ENCODE results near the gene KLHDC4. TPM values are rescaled to one million over a fixed set of nuclear protein-coding genes. Genes with fewer than 3 reads are reported as not detected.

KLHDC4 gene
- polyA plus RNA-seq, 2 donors: 20.0 to 32.4 TPM

GRCh38 chr16:87690911-87691685 is 74.7 kb downstream of the KLHDC4 start:
- H3K9me3 ChIP-seq (ENCODE audit: control insufficient read depth in 2 of 2, insufficient read depth in 1 of 2, low read depth in 1 of 2, low read length in 1 of 2): no peaks in the 10 kb centered on the region
- H3K27ac ChIP-seq (ENCODE audit: low read depth in 2 of 2, low read length in 1 of 2): no peak overlapping the region
- H3K36me3 ChIP-seq (ENCODE audit: control insufficient read depth in 2 of 2, insufficient read depth in 2 of 2, low read length in 1 of 2): peaks cover 0 to 8% of the 10 kb centered on the region in 2 donors
- WGBS, 2 donors: 63 to 66% methylated on average over 32 to 33 of the region's 33 CpGs
- no peaks in the 10 kb centered on the region for H3K27me3 ChIP-seq (ENCODE audit: control insufficient read depth in 1 of 2, insufficient read depth in 2 of 2, low read length in 2 of 2)
- H3K4me3 ChIP-seq (ENCODE audit: low read depth in 1 of 2, low read length in 2 of 2): no peak overlapping the region
- H3K4me1 ChIP-seq (ENCODE audit: control insufficient read depth in 2 of 2, insufficient read depth in 2 of 2, low read length in 1 of 2): no peaks in the 10 kb centered on the region

GRCh38 chr16:87689956-87690465 is 75.8 kb downstream of the KLHDC4 start:
- Histone ChIP-seq H3K4me3 (ENCODE audit: low read depth in 1 of 2, low read length in 2 of 2) (no peak overlapping the region), H3K4me1 (ENCODE audit: control insufficient read depth in 2 of 2, insufficient read depth in 2 of 2, low read length in 1 of 2) (no peaks in the 10 kb centered on the region), H3K27me3 (ENCODE audit: control insufficient read depth in 1 of 2, insufficient read depth in 2 of 2, low read length in 2 of 2) (peaks cover 0 to 2% of the 10 kb centered on the region in 2 donors), H3K36me3 (ENCODE audit: control insufficient read depth in 2 of 2, insufficient read depth in 2 of 2, low read length in 1 of 2) (no peaks in the 10 kb centered on the region), H3K27ac (ENCODE audit: low read depth in 2 of 2, low read length in 1 of 2) (no peak overlapping the region), H3K9me3 (ENCODE audit: control insufficient read depth in 2 of 2, insufficient read depth in 1 of 2, low read depth in 1 of 2, low read length in 1 of 2) (no peaks in the 10 kb centered on the region)
- WGBS, 2 donors: 87 to 89% methylated on average over 36 to 46 of the region's 46 CpGs

DNA sequence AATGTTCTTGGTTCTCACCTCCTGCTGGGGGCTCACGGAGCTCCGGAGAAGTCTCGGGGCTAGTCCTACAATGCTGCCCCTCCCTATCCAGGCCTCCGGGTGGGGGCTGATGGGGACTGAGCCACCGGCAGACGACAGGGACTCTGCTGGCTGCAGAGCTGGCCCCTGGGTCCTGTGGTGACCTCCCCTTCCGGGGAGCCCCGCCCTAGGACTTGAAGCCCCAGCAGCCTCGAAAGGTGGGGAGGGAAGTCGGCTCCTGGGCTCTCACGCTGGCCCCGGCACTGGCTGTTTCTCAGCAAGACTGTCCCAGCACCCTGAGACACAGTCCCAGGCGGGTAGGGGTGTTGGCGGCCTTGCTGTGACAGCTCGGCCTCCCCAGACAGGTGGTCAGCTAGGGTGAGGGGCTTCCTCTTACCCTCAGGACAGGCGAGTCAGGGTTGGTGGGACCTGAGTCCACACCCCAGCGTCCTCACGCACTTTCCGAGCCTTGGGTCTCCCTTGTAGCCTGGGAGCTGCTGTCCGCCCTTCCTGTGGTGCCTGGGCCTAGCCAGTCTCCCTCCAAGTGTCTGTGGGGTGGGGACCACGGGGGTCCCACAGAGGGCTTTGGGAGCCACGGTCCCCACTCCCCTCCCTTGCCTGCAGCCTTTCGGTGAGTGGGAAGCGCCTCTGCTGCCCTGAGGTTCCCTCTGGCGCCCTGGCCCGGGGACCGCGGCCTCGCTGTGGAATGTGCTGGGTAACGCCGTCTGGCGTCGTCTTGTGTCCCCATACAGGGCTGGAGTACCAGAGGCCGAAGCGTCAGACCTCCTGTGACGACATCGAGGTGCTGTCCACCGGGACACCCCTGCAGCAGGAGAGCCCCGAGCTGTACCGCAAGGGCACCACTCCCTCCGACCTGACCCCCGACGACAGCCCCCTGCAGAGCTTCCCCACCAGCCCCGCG is 76.6 kb downstream of the KLHDC4 start:
- H3K9me3 ChIP-seq (ENCODE audit: control insufficient read depth in 2 of 2, insufficient read depth in 1 of 2, low read depth in 1 of 2, low read length in 1 of 2): no peaks in the 10 kb centered on the region
- no peak overlapping the region for H3K4me3 ChIP-seq (ENCODE audit: low read depth in 1 of 2, low read length in 2 of 2)
- 86 to 87% methylated on average over 45 of the region's 45 CpGs for WGBS, 2 donors
- H3K27me3 ChIP-seq (ENCODE audit: control insufficient read depth in 1 of 2, insufficient read depth in 2 of 2, low read length in 2 of 2): peaks cover 0 to 2% of the 10 kb centered on the region in 2 donors
- no peak overlapping the region for H3K27ac ChIP-seq (ENCODE audit: low read depth in 2 of 2, low read length in 1 of 2)
- no peaks in the 10 kb centered on the region for H3K36me3 ChIP-seq (ENCODE audit: control insufficient read depth in 2 of 2, insufficient read depth in 2 of 2, low read length in 1 of 2)
- no peaks in the 10 kb centered on the region for H3K4me1 ChIP-seq (ENCODE audit: control insufficient read depth in 2 of 2, insufficient read depth in 2 of 2, low read length in 1 of 2)

DNA sequence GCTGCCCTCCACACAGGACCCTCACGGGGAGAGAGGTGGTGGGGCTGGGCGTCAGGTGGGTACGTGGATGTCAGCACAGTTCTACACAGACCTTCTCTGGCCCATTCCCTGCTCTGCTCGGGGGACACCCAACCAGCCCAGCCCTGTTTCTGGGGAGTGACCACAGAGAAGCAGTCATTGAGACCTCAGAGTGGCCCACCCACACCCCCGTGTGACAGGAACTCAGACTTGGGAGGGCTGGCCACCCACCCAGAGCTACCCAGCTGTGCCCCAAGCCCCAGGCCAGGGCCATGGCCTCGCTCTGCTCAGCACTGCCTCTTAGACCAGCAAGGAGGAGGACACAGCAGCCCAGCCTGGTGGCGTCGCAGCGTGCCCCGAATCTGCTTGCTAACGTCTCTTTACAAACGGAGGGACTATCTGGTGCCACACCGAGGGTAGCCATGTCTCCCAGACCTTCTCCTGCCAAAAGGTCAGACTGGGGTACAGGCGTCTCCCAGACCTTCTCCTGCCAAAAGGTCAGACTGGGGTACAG is 77.7 kb downstream of the KLHDC4 start:
- no peak overlapping the region for H3K27ac ChIP-seq (ENCODE audit: low read depth in 2 of 2, low read length in 1 of 2)
- H3K27me3 ChIP-seq (ENCODE audit: control insufficient read depth in 1 of 2, insufficient read depth in 2 of 2, low read length in 2 of 2): peaks cover 0 to 2% of the 10 kb centered on the region in 2 donors
- no peak overlapping the region for H3K4me3 ChIP-seq (ENCODE audit: low read depth in 1 of 2, low read length in 2 of 2)
- WGBS, 2 donors: 83 to 90% methylated on average over 14 of the region's 14 CpGs
- H3K9me3 ChIP-seq (ENCODE audit: control insufficient read depth in 2 of 2, insufficient read depth in 1 of 2, low read depth in 1 of 2, low read length in 1 of 2): no peaks in the 10 kb centered on the region
- H3K36me3 ChIP-seq (ENCODE audit: control insufficient read depth in 2 of 2, insufficient read depth in 2 of 2, low read length in 1 of 2): no peaks in the 10 kb centered on the region
- H3K4me1 ChIP-seq (ENCODE audit: control insufficient read depth in 2 of 2, insufficient read depth in 2 of 2, low read length in 1 of 2): no peaks in the 10 kb centered on the region

- Histone ChIP-seq H3K4me3 (ENCODE audit: low read depth in 1 of 2, low read length in 2 of 2) (no peak overlapping the region), H3K27ac (ENCODE audit: low read depth in 2 of 2, low read length in 1 of 2) (no peak overlapping the region), H3K36me3 (ENCODE audit: control insufficient read depth in 2 of 2, insufficient read depth in 2 of 2, low read length in 1 of 2) (no peaks in the 10 kb centered on the region), H3K9me3 (ENCODE audit: control insufficient read depth in 2 of 2, insufficient read depth in 1 of 2, low read depth in 1 of 2, low read length in 1 of 2) (no peaks in the 10 kb centered on the region), H3K27me3 (ENCODE audit: control insufficient read depth in 1 of 2, insufficient read depth in 2 of 2, low read length in 2 of 2) (peaks cover 0 to 2% of the 10 kb centered on the region in 2 donors), H3K4me1 (ENCODE audit: control insufficient read depth in 2 of 2, insufficient read depth in 2 of 2, low read length in 1 of 2) (no peaks in the 10 kb centered on the region)
- WGBS, 2 donors: 66 to 70% methylated on average over 29 to 31 of the region's 31 CpGs
Measured at GRCh38 chr16:87687126-87687910, 78.5 kb downstream of the KLHDC4 start.

DNA sequence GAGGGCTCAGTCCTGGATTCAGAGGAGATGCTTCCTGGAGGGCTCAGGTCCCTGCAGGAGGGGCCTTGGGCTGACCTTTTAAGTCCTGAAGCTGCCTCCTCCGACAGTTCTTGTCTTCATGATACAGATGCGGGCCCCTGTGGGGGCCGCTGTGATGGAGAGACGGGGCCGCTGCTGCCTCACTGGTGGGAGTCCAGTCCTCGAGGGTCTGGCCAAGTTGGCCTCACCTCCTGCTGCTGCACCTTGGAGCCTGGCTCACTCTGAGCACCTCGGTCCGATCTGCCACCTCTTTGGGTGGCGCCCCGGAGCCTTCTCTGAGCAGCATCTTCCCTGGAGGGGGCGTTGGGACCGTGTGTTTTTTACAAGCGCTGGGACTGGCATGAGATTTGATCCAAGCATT is 79.1 kb downstream of the KLHDC4 start:
- Histone ChIP-seq H3K4me1 (ENCODE audit: control insufficient read depth in 2 of 2, insufficient read depth in 2 of 2, low read length in 1 of 2) (no peaks in the 10 kb centered on the region), H3K27ac (ENCODE audit: low read depth in 2 of 2, low read length in 1 of 2) (no peak overlapping the region), H3K4me3 (ENCODE audit: low read depth in 1 of 2, low read length in 2 of 2) (no peak overlapping the region), H3K27me3 (ENCODE audit: control insufficient read depth in 1 of 2, insufficient read depth in 2 of 2, low read length in 2 of 2) (peaks cover 0 to 2% of the 10 kb centered on the region in 2 donors), H3K36me3 (ENCODE audit: control insufficient read depth in 2 of 2, insufficient read depth in 2 of 2, low read length in 1 of 2) (no peaks in the 10 kb centered on the region), H3K9me3 (ENCODE audit: control insufficient read depth in 2 of 2, insufficient read depth in 1 of 2, low read depth in 1 of 2, low read length in 1 of 2) (no peaks in the 10 kb centered on the region)
- 67 to 69% methylated on average over 13 of the region's 13 CpGs for WGBS, 2 donors

DNA sequence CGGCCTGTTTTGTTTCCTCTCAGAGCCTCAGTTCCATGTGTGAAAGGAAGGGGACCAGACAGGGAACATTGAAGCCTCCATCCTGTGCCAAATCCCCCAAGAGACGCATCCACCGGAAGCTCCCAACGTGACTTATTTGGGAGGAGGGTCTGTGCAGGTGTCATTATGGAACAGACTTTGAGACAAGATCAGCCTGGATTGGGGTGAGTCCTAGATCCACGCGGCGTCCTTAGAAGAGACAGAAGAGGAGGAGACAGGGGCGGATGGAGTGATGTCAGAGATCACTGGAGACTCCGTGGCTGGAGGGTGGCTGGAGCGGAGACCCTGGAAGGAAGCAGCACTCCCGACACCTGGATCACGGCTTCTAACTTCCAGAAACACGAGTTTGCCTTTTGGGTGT is 80.0 kb downstream of the KLHDC4 start:
- H3K4me3 ChIP-seq (ENCODE audit: low read depth in 1 of 2, low read length in 2 of 2): no peak overlapping the region
- no peaks in the 10 kb centered on the region for H3K36me3 ChIP-seq (ENCODE audit: control insufficient read depth in 2 of 2, insufficient read depth in 2 of 2, low read length in 1 of 2)
- H3K27me3 ChIP-seq (ENCODE audit: control insufficient read depth in 1 of 2, insufficient read depth in 2 of 2, low read length in 2 of 2): peaks cover 0 to 2% of the 10 kb centered on the region in 2 donors
- H3K27ac ChIP-seq (ENCODE audit: low read depth in 2 of 2, low read length in 1 of 2): no peak overlapping the region
- no peaks in the 10 kb centered on the region for H3K4me1 ChIP-seq (ENCODE audit: control insufficient read depth in 2 of 2, insufficient read depth in 2 of 2, low read length in 1 of 2)
- WGBS, 2 donors: 77 to 79% methylated on average over 13 of the region's 13 CpGs
- H3K9me3 ChIP-seq (ENCODE audit: control insufficient read depth in 2 of 2, insufficient read depth in 1 of 2, low read depth in 1 of 2, low read length in 1 of 2): no peaks in the 10 kb centered on the region

DNA sequence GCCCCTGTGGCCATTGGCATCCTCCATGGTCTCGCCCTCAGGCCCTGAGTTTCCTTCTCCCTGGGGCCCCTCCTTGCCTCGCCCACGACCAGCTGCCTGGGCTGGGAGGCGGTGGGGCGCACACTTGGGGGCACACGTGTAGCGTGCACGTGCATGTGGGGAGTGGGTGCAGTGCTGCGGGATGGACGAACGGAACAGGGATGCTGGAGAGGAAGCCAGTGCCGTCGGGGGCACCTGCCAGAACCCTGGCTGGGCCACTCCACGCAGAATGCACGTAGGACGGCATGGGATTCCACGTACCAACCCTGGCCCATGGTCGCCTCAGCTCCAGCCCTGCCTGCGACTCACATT is 80.4 kb downstream of the KLHDC4 start:
- no peaks in the 10 kb centered on the region for H3K36me3 ChIP-seq (ENCODE audit: control insufficient read depth in 2 of 2, insufficient read depth in 2 of 2, low read length in 1 of 2)
- no peaks in the 10 kb centered on the region for H3K4me1 ChIP-seq (ENCODE audit: control insufficient read depth in 2 of 2, insufficient read depth in 2 of 2, low read length in 1 of 2)
- 84 to 85% methylated on average over 19 of the region's 19 CpGs for whole genome bisulfite sequencing, 2 donors
- H3K27ac ChIP-seq (ENCODE audit: low read depth in 2 of 2, low read length in 1 of 2): no peak overlapping the region
- H3K9me3 ChIP-seq (ENCODE audit: control insufficient read depth in 2 of 2, insufficient read depth in 1 of 2, low read depth in 1 of 2, low read length in 1 of 2): no peaks in the 10 kb centered on the region
- H3K27me3 ChIP-seq (ENCODE audit: control insufficient read depth in 1 of 2, insufficient read depth in 2 of 2, low read length in 2 of 2): peaks cover 0 to 2% of the 10 kb centered on the region in 2 donors
- H3K4me3 ChIP-seq (ENCODE audit: low read depth in 1 of 2, low read length in 2 of 2): no peak overlapping the region

Data from esophagus (tissue), 2 donors.